GM19239 (cell line): Measurements from ENCODE around the gene TMEM229A.
"Not testable (repeated sequence)": the region's sequence is repeated elsewhere in the genome, so short reads cannot be mapped to it uniquely, and the experiment has no call there.

Experiments used
- DNase-seq: peaks from one replicate; pipeline ENCODE4 v3.0.0; 2011; ENCODE audit warnings: low spot score; ENCODE audit not compliant: insufficient read length
- FAIRE-seq: peaks from 2 replicates; lab custom pipeline; 2011; peaks lifted over from hg19 to GRCh38; lab: Jason Lieb, UNC

Gene TMEM229A

DNA sequence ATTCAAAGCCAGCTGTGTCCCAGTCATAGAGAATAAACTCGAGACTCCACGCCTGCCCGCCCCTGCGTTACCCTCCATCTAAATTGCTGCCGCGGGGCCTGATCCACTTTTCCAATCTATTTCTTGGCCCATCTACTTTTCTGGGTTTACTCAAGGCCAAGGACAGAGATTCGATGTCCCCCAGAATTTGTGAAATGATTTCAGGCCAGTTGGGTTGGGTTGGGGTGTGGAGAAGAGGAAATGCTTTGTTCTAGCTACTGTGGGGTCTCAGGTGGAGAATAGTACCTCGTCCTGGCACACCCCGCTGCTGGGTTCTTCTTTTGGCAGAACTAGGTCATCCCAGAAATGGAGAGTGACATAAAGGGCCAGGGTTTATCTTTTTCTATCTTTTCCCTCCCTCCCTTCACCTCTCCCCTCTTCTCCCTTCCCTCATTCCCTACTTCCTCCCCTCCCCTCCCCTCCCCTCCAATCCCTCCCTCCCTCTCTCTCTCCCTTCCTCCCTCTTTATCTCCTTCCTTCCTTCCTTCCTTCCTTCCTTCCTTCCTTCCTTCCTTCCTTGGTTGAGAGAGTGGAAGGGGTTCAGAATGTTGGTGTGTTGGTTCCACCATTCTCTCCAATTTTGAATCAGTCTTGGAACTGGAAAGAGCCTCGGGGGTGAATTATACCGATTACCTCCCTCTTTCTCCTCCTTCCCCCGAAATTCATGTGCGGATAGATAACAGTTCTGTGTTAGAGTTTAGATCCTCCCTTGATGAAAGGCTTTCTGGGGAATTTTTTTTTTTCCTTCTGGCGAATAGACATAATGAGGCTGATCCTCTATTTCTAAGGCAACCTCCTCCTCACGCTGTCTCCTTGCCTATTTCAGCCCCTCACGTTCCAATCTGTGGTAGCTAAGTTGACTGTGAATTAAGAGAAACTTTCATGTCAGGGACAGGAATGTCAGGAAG, 1.2 kb upstream of the TMEM229A start:
- DNase-seq (no peak), FAIRE-seq (no peak)

DNA sequence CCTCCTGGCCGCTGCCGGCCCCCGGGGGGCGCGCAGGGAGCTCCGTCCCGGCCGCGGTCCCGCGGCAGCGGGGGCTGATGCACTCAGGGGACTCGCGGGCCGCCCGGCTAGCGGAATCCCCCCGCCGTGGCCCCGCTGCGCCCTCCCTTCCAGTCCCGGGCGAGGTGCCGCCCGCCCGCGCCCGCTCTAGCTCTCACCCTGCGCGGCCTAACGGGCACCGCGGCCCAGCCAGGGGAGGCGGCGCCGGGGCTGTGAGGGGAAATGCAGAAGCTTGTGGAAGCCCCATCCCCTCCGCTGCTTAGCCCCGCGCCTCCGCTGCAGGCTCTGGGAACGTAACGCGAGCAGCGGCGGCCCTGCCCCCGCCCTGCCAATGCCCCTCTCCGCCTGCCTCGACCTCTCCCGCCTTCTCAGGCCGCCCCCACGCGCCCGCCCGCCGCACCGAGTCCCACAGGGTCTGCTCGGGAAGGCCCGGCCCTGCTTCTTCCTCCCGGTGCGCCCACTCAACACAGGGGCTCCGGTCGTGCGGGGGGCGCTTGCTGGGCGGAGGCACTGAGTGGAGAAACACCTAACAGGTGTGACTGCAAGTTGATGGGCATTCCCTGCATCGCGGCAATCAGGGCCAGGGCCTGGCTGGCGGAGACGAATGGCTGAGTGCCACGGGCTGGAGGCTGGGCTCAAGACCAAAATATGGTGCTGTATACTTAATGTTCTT, 384 bp upstream of the TMEM229A start:
- DNase-seq (peak; percentile 2), FAIRE-seq (no peak)

DNA sequence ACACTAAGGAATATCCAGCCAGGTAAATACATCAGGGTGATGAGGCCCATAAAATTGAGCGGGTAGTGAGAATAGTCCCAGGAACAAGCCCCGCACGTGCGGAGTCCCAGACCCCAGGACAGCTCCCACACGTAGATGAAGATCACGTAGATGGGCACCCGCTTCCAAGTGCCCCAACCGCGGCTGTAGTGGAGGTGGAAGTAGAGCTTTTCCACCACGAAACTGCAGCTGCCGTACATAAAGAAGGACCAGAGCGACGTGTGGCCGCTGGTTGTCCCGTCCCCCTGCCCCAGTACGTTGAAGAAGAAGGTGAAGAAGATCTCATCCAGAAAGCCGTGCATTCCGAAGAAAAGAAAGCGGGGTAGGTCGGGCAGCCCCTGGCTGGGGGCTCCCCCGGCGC, 948 bp downstream of the TMEM229A start:
- no peak for DNase-seq
- FAIRE-seq = no peak

DNA sequence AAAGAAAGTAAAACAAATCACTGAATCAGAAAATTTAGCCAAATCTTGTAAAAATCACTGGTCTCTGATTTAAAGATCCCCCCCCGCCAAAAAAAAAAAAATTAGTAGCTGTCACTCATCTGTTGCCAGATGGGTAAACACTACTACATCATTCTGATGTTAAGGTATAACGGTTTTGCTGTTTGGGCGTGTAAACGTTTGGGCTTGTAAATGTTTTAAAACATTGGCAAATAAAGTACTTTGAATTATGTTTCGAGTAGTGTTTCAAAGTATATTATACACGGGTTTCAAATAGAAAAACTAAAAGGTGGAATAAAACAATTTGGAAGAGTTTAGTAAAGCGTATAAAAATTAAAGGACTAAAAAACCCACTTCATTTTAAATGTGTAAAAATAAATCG, 1.5 kb downstream of the TMEM229A start:
- no peak for FAIRE-seq
- DNase-seq = no peak

DNA sequence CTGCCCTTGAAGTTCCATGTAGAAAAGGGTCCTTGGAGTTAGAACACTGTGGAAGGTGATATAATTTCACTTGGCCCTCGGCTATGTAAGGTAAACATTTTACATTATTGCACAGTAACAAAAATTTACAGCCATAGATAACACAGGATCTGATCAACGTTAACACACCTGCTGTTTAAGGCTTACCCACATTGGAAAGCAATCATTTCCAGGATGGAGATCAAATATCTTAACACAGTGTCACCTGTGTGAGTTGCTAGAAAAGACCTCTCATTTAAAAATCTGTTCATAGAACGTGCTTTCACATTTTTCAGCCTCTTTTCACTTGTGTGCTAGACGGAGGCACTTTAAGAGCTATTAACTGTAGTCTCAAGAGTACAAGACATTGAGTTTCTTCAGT, 1.9 kb downstream of the TMEM229A start:
- no peak for FAIRE-seq
- no peak for DNase-seq

DNA sequence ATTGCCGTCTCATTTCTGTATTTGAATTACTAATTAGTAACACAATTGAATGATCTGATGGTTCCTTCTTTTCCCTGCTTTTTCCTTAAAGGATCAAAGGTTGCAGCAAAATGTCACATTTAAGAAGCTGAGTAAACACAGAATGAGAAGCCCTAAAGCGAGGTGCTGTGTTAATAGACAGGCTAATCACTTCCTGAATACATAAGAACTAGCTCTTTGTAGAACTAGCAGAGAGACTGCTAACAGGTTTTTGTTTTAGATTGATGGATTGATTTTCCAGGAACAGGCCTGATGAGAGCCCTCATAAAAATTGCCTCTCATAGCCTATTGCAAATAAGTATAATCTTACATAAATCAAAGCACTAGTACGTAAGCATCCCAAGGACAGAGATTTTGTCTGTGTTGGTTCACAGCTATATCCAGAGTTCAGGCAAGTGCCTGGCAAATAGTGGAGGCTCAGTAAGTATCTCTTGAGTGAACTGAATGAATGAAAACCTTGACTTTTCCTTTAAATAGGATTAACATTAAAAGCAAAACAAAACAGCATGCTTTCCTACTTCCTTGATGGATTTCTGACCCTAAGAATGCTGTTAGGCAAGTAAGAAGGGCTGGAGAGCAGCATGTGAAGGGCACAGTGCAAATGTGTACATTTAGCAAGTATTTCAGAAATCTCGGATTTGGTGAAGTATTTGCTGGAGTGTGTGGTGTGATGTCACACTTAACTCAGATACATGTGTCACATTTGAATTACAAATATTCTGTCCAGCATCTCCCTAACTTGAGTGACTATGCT, 3.3 kb downstream of the TMEM229A start:
- FAIRE-seq (no peak), DNase-seq (no peak)

DNA sequence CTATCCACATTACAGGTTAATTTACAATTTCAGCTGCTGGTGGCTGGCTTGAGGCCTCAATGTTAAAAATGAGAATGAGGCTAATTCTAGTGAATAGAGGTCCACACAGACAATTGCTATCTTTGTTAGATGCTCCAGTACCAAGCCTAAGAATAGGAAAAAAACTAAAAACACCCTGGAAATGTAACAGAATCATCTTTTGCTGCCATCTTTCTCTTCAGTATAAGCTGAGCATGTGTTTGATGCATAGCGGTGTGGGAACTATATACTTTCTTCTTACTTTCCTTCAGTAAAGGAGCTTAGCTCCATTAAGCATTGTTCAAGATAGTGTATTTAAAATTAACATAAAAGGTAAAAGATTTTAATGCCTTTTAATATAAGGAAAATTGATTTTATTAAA, 5.6 kb downstream of the TMEM229A start:
- FAIRE-seq (no peak), DNase-seq (no peak)

DNA sequence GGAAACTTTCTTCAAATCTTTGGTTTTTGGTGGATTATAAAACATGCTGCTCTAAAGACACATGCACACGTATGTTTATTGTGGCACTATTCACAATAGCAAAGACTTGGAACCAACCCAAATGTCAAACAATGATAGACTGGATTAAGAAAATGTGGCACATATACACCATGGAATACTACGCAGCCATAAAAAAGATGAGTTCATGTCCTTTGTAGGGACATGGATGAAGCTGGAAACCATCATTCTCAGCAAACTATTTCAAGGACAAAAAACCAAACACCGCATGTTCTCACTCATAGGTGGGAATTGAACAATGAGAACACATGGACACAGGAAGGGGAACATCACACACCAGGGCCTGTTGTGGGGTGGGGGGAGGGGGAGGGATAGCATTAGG, 8.5 kb downstream of the TMEM229A start:
- FAIRE-seq, DNase-seq: not testable (repeated sequence)

DNA sequence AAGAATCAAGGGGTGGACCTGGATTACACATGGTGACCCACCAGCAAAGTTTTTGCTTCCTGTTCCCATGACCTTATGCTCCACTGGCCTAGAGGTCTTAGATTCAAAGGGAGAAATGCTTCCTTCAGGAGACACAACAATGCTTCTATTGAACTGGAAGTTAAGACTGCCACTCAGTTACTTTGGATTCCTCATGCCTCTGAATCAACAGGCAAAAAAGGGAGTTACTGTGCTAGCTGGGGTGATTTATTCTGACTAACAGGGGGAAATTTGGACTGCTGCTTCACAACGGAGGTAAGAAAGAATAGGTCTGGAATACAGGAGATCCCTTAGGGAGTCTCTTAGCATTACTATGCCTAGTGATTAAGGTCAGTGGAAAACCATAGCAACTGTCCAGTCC, 10.3 kb downstream of the TMEM229A start:
- FAIRE-seq = no peak
- no peak for DNase-seq

DNA sequence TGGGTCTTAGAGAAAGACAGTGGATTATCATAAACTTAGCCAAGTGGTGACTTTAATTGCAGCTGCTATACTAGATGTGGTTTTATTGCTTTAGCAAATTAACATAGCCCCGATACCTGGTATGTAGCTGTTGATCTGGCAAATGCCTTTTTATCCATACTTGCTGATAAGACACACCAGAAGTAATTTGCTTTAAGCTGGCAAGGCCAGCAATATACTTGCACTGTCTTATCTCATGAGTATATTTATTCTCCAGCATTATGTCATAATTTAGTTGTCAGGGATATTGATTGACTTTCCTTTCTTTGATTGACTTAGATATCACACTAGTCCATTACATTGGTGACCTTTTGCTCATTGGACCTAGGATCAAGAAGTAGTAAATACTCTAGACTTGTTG, 12.8 kb downstream of the TMEM229A start:
- no peak for FAIRE-seq
- no peak for DNase-seq

DNA sequence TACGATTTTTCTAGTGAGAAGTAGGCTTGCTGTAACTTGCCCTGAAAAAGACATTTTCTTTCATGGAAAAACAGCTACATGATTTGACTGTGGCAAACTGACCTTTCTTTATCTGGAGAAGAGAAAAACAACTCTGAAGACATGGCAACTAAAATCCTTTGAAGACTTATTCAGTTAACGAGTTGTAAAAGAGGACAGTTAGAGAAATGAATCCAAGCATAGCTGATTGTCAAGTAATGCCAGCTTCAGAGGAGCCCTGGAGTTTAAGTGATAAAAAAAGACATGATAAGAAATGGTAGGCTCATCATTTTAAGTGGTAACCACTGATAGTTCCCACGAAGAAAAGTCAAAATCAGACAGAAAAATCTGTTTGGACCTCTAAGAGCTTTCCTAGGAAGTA, 19.6 kb downstream of the TMEM229A start:
- no peak for DNase-seq
- no peak for FAIRE-seq

DNA sequence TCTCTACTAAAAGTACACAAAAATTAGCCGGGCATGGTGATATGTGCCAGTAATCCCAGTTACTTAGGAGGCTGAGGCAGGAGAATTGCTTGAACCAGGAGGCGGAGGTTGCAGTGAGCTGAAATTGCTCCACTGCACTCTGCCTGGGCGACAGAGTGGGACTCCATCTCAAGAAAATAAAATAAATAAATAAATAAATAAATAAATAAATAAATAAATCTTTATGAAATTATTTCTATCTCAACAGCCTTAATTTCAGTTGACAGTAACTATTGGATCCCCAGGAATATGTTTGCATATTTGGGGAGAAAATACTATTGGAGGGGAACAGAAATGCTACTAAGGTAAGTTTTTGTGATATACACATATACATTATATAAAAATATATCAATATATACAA, 20.0 kb downstream of the TMEM229A start:
- DNase-seq (no peak), FAIRE-seq (no peak)

DNA sequence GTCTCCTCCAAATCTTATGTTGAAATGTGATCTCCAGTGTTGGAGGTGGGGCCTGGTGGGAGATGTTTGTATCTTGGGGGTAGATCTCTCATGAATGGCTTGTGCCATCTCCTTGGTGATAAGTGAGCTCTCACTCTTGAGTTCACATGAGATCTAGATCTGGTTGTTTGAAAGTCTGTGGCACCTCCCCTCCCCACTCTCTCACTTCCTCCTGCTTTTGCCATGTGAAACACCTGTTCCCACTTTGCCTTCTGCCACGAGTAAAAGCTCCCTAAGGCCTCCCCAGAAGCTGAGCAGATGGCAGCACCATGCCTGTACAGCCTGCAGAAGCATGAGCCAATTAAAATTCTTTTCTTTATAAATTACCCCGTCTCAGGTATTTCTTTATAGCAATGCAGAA, 23.5 kb downstream of the TMEM229A start:
- DNase-seq (no peak), FAIRE-seq (no peak)

DNA sequence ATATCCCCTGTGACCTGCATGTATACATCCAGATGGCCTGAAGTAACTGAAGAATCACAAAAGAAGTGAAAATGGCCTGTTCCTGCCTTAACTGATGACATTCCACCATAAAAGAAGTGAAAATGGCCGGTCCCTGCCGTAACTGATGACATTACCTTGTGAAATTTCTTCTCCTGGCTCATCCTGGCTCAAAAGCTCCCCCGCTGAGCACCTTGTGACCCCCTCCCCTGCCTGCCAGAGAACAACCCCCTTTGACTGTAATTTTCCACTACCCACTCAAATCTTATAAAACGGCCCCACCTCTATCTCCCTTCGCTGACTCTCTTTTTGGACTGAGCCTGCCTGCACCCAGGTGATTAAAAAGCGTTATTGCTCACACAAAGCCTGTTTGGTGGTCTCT, 24.6 kb downstream of the TMEM229A start:
- FAIRE-seq, DNase-seq: not testable (repeated sequence)

DNA sequence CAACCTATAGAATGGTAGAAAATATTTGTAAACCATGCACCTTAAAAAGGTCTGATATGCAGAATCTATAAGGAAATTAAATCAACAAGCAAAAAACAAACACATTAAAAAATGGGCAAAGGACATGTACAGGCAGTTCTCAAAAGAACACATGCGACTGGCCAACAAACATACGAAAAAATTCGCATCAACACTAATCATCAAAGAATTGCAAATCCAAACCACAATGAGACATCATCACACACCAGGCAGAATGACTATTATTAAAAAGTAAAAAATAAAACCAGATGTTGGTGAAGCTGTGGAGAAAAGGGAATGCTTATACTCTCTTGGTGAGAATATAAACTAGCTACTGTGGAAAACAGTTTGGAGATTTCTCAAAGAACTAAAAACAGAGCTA, 33.2 kb downstream of the TMEM229A start:
- DNase-seq = no peak
- FAIRE-seq = no peak

DNA sequence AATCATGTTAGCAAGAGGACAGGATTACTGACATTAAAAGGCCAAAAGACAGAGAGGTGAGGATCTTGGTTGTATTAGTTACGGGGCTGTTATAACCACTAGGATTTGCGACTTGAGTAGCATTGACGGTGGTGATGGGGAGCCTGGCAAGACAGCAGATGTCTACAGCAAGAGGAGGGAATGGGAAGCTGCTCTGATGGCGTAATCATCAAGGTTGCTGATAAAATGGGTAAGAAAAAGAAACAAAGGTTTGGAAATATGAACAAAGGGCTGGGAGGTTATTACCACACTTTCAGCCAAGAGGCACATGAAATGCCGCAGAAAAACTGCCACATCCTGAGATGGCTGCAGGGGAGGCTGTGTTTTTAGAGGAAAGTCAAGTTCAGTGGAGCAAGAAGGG, 33.9 kb downstream of the TMEM229A start:
- DNase-seq = no peak
- no peak for FAIRE-seq

DNA sequence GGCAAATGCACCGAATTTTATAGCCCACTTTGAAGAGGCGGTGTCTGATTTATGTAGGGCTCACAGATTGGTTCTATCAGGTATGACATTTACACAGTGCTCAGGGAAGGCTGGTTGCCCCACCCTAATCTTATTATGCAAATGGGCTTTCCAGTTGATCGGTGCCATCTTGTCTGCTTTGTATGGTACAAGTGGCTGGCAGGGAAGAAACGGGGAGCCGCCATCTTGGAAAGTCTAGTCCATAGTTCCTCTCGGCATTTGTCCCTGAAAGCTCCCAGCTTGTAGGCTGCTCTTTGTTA, 36.6 kb downstream of the TMEM229A start:
- no peak for FAIRE-seq

DNA sequence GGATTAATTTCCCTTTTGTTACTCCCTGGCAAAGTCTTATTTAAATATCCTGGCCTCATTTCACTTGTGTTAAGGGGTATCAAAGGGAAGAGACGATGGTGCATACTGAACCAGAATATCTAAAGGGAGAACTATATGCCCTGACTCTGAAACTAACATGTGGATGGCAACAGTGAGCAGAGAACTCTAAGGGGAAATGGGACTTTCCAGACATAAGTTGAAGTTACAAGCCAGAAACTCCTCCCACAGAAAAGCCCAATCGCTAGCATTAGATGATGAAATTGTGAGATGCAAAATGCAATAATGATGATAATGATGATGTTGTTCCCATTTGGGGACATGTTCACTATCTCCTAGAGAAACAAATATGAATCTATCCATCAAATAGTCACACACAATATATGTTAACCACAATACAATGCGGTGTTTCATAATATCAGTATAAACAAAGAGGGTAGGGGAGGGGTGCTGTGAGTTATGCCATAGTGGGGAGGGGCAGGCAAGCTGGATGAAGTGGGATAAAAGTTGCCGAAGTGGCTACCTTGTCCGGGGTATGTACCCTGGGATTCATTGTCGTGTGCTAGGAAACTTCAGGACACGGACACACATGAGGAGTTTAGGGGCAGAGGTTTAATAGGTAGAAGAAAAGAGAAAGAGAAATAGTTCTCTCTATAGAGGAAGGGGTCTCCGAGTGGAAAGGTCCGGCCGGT, 37.1 kb downstream of the TMEM229A start:
- FAIRE-seq = no peak

More for the DNA sequence above, 36.6 kb downstream of the TMEM229A start:
- no peak for DNase-seq

DNA sequence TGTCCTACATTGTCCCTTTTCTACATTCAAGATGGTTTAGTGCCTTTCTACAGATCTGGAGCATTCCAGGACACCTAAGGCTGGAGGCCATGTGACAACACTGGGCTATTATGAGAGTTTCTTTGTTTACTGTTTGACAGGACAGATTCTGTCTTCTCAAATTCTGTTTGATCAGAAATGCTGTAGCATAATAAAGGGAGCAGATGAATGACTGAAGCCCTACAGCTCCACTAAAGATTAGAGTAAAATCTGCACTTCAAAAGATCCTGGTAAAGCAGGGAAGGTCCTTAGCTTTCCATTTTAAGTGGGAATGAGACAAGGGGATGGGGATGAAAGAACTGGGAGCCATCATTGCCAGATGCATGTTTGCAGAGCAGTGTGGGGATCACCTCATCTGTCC, 38.4 kb downstream of the TMEM229A start:
- DNase-seq (no peak), FAIRE-seq (no peak)

More for the DNA sequence above, 37.1 kb downstream of the TMEM229A start:
- DNase-seq = no peak

DNA sequence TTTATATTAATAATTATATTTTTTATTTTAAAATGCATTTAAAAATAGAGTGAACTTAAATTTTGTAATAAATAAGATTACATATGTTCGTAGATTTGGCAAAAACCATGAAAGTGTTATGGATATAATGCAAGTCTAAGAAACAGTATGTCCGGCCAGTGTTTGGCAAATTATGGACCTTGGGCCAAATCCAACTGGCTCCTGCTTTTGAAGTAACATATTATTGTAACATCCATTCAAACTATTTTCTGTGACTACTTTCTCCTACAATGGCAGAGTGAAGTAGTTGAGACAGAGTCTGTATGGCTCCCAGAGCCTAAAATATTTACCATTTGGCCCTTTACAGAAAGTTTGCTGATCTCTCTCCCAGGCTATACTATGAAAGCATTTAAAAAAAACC, 38.9 kb downstream of the TMEM229A start:
- no peak for DNase-seq
- no peak for FAIRE-seq
